Glomerular visceral epithelial cell (primary cell): Measurements from ENCODE around the gene SDHAF4.
"Not testable (repeated sequence)": the region's sequence is repeated elsewhere in the genome, so short reads cannot be mapped to it uniquely, and the experiment has no call there.

Source experiments
- DNase-seq: peaks from one replicate; pipeline ENCODE4 v3.0.0-alpha.2; 2016; ENCODE audit errors: extremely low spot score

SDHAF4 gene

DNA sequence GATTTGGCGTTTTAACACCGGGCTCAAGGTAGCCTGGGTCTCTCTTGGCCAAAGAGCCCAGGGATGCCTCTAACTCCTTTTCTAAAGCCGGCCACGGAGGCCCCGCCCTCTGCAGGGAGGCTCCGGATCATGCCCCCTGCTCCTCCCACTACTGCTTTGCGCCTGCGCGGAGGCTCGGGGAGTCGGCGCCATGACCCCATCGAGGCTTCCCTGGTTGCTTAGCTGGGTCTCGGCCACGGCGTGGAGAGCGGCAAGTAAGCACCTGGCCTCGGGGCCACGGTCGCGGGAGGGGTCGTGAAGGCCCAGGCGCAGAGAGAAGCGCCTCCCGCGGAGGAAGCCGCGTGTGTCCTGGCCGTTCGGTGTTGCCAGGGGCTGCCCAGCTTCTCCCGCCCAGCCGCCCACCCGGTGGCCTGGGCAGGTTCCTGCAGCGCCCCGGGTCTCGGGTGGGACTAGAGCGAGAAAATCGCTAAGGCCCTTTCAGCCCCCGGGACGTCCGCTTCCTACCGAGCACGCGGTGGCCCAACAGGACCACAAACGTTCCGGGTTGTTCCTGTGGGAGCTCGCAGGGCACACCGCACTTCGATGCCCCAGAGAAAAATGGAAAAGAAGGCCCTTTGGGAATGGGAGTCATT, at the start of gene SDHAF4:
Gene SDHAF4 (plus strand): TSS at position 180 of the 632 bp plus-strand sequence. CDS start 11 bp downstream, at position 191.
- peak; percentile 94 for DNase-seq

- no peak for DNase-seq
Measured at GRCh38 chr6:70518723-70519122, 48.0 kb upstream of the SDHAF4 start.

GRCh38 chr6:70520575-70520974, 46.2 kb upstream of the SDHAF4 start:
- peak; percentile 13 for DNase-seq

DNA sequence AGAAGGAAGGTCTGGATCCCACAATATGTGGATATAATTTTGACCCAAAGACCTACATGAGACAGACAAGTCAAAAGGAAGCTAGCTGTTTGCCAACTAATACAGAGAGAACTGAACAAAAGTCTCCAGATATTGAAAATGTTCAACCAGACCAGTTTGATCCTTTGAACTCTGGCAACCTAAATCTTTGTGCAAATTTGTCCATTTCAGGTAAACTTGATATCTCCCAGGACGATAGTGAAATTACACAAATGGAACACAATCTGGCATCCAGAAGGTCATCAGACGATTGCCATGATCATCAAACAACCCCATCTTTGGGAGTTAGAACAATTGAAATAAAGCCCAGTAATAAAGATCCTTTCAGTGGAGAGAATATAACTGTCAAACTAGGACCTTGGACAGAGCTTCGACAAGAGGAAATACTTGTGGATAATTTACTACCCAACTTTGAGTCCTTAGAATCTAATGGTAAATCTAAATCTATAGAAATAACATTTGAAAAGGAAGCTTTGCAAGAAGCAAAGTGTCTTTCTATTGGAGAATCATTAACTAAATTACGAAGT, 41.9 kb upstream of the SDHAF4 start:
- DNase-seq = no peak

DNA sequence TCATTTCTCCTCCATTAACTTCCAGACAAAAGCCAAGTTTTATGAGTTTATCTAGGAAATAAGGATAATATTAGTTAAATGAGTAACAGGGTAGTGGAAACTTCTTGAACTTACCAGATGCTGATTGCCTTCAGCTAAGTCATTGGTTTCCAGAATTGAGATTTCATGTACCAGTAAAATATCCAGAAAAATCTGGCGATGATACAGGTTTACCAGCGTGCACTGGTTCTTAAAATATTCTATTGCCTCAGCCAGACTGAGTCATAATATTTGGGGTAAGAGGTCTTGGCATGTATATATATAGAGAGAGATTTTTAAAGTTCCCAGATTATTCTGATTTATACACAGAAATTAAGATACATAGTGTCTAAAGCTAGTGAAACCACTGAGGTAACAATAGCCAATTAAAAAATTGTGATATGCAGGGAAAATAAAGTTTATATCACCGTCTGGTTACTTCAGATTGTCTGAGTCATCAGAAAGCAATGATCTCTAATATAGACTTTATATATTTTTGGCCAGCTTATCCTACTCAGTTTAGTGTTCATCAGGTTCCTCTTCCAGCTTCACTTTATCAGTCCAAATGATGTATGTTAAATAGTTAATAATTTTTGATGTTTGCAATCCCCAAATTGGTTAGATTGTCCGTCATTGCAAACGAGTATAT, 39.5 kb upstream of the SDHAF4 start:
- DNase-seq = no peak

- no peak for DNase-seq
Measured at GRCh38 chr6:70530023-70530422, 36.7 kb upstream of the SDHAF4 start.

DNA sequence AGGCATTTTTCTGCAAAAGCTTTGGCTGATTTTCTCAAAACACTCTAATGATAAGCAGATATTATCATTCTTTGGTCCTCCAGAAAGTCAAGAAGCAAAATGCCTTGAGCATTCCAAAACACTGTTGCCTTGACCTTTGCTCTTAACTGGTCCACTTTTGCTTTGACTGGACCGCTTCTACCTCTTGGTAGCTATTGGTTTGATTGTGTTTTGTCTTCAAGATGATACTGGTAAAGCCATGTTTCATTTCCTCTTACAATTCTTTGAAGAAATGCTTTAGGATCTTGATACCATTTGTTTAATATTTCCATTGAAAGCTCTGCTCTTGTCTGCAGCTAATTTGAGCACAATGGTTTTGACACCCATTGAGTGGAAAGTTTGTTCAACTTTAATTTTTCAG, 35.6 kb upstream of the SDHAF4 start:
- no peak for DNase-seq

DNA sequence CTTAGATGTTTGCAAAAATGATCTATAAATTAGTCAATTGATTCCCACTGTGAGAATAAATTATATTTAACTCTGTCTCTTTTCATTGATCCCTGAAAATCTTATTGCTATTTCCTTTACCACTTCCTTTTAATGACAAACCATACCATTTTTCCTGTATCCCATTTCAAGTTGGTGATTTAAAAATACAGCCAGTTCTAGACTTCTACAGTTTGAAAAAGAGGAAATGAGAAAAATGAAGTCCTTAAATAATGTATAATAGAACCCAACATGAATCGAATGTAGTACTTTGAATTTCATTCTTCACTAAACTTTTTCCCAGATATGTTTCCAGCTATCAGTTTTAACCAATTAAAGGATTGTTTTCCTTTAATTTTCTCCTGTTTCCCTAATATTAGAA, 29.5 kb upstream of the SDHAF4 start:
- no peak for DNase-seq

DNA sequence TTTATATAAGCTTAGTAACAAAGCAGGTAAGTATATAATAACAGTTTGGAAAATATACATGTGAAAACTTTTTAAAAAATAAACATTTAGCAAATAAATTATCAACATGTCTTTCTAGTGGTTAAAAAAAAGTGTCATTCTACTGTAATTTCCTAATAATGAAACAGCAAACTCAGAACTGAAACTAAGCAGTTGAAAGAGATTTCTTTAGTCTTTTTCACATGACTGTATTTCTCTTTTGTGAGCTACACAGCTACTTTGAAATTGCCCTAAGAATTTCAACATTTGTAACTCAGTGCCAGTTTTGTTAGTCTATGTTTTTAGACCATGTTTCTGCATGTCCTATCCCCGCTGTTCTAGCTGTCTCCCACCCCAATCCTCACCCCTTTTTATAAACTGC, 28.4 kb upstream of the SDHAF4 start:
- DNase-seq = no peak

GRCh38 chr6:70547313-70547712, 19.4 kb upstream of the SDHAF4 start:
- DNase-seq = peak; percentile 21

DNA sequence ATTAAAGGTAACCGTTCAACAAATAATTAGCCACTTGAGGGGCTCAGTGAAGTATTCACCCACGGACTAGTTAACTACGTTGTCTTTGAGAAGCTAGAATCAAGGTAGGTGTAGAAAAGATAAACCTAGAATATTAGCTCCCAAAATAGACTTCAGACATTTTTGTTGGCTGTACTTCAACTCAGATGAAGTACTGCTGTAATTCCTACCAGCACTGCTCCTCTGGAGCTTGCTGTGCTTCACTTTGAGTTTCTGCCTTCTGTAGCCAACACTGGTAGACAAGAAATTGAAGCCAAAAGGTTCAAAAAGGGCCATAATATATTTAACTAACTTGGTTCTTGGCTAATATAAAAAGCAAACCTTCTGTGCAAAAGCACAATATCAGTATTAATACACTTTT, 18.8 kb upstream of the SDHAF4 start:
- DNase-seq = no peak

GRCh38 chr6:70549327-70549726, 17.4 kb upstream of the SDHAF4 start:
- DNase-seq = no peak

GRCh38 chr6:70551566-70551965, 15.2 kb upstream of the SDHAF4 start:
- DNase-seq = no peak

- DNase-seq = not testable (repeated sequence)
Measured at GRCh38 chr6:70552286-70552940, 14.3 kb upstream of the SDHAF4 start.

- no peak for DNase-seq
Measured at GRCh38 chr6:70552974-70553373, 13.8 kb upstream of the SDHAF4 start.

DNA sequence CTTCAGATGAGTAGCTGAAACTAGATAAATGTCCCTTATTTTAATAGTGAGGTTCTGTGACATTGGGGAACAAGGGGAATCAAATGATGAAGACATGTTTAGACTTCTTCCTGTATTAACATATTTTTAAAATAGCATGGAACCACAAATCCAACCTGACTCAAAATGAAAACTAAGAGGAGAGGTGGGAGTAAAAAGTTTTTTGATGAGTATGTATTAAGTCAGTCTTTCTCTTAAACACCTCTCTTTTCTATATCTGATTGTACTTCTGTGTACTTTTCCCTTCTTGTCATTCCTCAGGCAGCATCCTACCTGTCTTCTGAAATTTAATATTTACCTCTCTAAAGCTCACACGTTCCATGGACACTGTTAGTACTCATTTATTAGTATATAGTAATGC, 8.7 kb upstream of the SDHAF4 start:
- DNase-seq = no peak

DNA sequence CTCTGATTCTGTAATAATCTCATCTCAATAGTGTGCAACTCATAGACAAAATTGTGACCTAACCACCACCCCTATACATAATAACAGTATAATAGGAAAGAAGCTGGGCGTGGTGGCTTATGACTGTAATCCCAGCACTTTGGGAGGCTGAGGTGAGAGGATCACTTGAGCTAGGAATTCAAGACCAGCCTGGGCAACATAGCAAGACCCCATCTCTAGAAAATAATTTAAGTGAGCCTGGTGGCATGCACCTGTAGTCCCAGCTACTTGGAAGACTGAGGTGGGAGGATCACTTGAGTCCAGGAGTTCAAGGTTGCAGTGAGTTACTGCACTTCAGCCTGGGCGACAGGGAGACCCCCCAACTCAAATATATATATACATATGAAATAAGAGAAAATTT, 4.3 kb upstream of the SDHAF4 start:
- DNase-seq = not testable (repeated sequence)

GRCh38 chr6:70563530-70563929, 3.2 kb upstream of the SDHAF4 start:
- DNase-seq = no peak

DNA sequence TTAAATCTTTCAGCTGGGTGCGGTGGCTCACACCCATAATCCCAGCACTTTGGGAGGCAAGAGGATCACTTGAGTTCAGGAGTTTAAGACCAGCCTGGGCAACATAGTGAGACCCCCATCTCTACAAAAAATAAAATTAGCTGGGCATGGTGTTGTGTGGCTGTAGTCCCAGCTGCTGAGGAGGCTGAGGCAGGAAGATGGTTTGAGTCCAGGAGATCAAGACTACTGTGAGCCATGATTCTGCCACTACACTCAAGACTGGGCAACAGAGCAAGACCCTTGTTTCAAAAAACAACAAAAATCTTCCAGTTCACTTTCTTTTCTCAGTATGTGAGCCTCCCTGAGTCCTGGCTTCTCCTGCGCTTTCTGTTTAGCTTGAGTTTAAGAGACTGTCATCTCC, 7.9 kb downstream of the SDHAF4 start:
- no peak for DNase-seq

GRCh38 chr6:70575899-70576495, 9.3 kb downstream of the SDHAF4 start:
- DNase-seq = no peak

GRCh38 chr6:70586114-70586513, 19.4 kb downstream of the SDHAF4 start:
- DNase-seq = no peak

GRCh38 chr6:70590400-70590799, 23.7 kb downstream of the SDHAF4 start:
- DNase-seq = no peak
